Measurements from ENCODE around the gene MARK3. TPM values are rescaled to one million over a fixed set of nuclear protein-coding genes. Genes with fewer than 3 reads are reported as not detected.

Gene MARK3
- total RNA-seq, result 100 to 1,000 TPM in 1 of 2 donors, 10 to 100 TPM in 1; 87.2 to 147 TPM

DNA sequence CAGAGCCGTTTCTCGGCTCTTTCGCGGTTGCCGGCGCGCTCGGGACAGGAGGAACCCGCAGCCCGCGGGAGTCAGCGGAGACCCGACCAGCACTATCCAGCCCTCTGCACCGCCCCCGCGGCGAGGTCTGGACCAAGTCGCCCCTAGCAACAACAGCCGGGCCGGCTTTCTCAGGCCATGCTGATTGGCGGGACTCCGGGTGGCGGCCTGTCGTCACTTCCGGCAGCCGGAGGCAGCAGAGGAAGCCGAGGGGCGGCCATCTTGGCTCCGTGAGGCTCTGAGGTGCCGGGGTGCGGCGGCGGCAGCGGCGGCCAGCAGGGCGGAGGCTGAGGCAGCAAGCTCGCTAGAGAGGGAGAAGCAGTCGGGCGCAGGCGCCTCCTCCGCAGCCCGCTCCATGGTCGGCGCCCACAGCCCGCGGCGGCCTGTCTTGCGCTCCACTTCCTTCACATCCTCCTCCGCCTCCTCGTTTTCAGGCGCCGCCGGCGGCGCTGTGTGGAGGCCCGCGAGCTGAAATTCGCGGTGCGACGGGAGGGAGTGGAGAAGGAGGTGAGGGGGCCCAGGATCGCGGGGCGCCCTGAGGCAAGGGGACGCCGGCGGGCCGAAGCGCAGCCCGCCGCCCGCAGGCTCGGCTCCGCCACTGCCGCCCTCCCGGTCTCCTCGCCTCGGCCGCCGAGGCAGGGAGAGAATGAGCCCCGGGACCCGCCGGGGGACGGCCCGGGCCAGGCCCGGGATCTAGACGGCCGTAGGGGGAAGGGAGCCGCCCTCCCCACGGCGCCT is at the start of gene MARK3:
Gene MARK3, plus strand, starts transcription at position 264 of the 777 bp plus-strand sequence. CDS start 615 bp downstream, outside the sequence.
- H3K4me1 ChIP-seq, result peaks cover 26% of the 10 kb centered on the region
- WGBS, 2 donors, result 0% methylated on average over 84 of the region's 91 CpGs; no CpG with 5 or more reads in 1 of the 2 donors
- intact Hi-C loops (cut with DNase I), result no loop called here

DNA sequence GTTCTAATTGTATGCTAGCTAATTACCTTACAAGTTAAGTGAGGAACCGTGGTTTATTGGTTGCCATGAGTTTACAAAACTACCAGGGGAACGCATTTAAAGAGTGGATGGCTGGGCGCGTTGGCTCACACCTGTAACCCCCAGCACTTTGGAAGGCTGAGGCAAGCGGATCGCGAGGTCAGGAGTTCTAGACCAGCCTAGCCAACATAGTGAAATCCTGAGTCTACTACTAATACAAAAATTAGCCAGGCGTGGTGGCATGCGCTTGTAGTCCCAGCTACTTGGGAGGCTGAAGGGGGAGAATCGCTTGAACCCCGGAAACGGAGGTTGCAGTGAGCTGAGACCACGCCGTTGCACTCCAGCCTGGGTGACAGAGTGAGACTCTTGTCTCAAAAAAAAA is 49.0 kb upstream of the MARK3 start:
- Histone ChIP-seq H3K27ac (no peak overlapping the region), H3K36me3 (replicated peaks in 1 of 2; ENCODE audit: insufficient read depth in 1 of 2, low read depth in 2 of 2) (peaks cover 30 to 46% of the 10 kb centered on the region in 2 donors), H3K4me3 (no peak overlapping the region), H3K9me3 (no peaks in the 10 kb centered on the region), H3K4me1 (peaks cover 26% of the 10 kb centered on the region), H3K27me3 (no peaks in the 10 kb centered on the region)
- TF ChIP-seq, protein P1, sequence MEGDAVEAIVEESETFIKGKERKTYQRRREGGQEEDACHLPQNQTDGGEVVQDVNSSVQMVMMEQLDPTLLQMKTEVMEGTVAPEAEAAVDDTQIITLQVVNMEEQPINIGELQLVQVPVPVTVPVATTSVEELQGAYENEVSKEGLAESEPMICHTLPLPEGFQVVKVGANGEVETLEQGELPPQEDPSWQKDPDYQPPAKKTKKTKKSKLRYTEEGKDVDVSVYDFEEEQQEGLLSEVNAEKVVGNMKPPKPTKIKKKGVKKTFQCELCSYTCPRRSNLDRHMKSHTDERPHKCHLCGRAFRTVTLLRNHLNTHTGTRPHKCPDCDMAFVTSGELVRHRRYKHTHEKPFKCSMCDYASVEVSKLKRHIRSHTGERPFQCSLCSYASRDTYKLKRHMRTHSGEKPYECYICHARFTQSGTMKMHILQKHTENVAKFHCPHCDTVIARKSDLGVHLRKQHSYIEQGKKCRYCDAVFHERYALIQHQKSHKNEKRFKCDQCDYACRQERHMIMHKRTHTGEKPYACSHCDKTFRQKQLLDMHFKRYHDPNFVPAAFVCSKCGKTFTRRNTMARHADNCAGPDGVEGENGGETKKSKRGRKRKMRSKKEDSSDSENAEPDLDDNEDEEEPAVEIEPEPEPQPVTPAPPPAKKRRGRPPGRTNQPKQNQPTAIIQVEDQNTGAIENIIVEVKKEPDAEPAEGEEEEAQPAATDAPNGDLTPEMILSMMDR (IDR thresholded peaks at IDR 0.05), result no peak
- no peak for TF ChIP-seq POLR2A (IDR thresholded peaks at IDR 0.05)
- 90 to 91% methylated on average over 14 of the region's 14 CpGs for WGBS, 2 donors
- ATAC-seq (no peak), DNase-seq (no peak)
- intact Hi-C loops (cut with DNase I), result no loop called here

More for the DNA sequence above, at the start of gene MARK3:
- H3K9me3 ChIP-seq, result no peaks in the 10 kb centered on the region
- peak within 1 kb of the TSS; percentile 94 to 99 (median 98) for H3K27ac ChIP-seq
- peak within 1 kb of the TSS; percentile 55 to 93 for H3K4me3 ChIP-seq
- peak; percentile 97 to 98 (median 98) for DNase-seq
- H3K27me3 ChIP-seq, result no peaks in the 10 kb centered on the region
- ATAC-seq, result peak; percentile 97
- TF ChIP-seq, protein P1 (IDR thresholded peaks at IDR 0.05), result peak in 4 of 7 experiments; percentile 5 to 29 (median 18)
- TF ChIP-seq POLR2A (IDR thresholded peaks at IDR 0.05), result peak; percentile 80 to 89 (median 82)
- H3K36me3 ChIP-seq (replicated peaks in 1 of 2; ENCODE audit: insufficient read depth in 1 of 2, low read depth in 2 of 2), result no peaks in the 10 kb centered on the region

DNA sequence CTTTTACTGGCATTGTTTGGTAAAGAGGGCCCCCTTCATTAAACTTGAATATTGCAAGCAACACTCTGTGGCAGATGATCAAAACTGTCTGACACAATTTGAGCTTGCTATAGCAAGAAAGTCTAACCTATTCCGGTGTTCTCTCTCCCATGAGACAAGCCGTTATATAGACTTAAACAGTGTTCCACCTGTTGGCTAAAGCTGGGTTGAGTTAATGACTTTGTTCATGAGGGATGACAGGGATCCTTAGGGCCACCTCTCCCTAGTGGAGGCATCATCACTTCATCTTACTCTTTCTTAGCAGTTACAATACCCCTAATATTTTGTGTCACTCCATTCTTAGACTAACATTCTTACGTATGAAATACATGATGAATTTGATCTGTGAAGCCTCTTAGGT is 47.4 kb upstream of the MARK3 start:
- DNase-seq, result no peak
- Histone ChIP-seq H3K9me3 (no peaks in the 10 kb centered on the region), H3K27me3 (no peaks in the 10 kb centered on the region), H3K4me3 (no peak overlapping the region), H3K4me1 (peaks cover 25% of the 10 kb centered on the region), H3K36me3 (replicated peaks in 1 of 2; ENCODE audit: insufficient read depth in 1 of 2, low read depth in 2 of 2) (peaks cover 30 to 58% of the 10 kb centered on the region in 2 donors), H3K27ac (no peak overlapping the region)
- ATAC-seq, result no peak
- WGBS, 2 donors, result 72 to 89% methylated on average over 3 of the region's 3 CpGs
- TF ChIP-seq POLR2A (IDR thresholded peaks at IDR 0.05), result no peak
- TF ChIP-seq, protein P1 (IDR thresholded peaks at IDR 0.05), result no peak
- intact Hi-C loops (cut with DNase I), result no loop called here

DNA sequence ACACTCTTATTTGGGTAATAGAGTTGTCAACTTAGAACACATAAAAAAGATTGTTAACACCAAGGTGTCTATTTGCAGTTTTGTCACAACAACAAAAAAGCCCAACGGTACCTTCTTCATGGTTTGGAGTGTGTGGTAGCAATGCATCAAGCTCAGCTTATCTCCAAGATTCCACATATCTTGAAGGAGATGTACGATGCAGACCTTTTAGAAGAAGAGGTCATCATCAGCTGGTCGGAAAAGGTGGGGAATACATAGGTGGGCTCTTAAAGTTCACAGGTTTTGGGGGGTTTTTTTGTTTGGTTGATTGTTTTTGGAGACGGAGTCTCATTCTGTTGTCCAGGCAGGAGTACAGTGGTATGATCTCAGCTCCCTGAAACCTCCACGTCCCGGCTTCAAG is 45.7 kb upstream of the MARK3 start:
- Histone ChIP-seq H3K27ac (no peak overlapping the region), H3K36me3 (replicated peaks in 1 of 2; ENCODE audit: insufficient read depth in 1 of 2, low read depth in 2 of 2) (peaks cover 38 to 66% of the 10 kb centered on the region in 2 donors), H3K9me3 (no peaks in the 10 kb centered on the region), H3K4me1 (peaks cover 22% of the 10 kb centered on the region), H3K4me3 (no peak overlapping the region), H3K27me3 (no peaks in the 10 kb centered on the region)
- intact Hi-C loops (cut with DNase I), result no loop called here
- ATAC-seq, result no peak
- TF ChIP-seq POLR2A (IDR thresholded peaks at IDR 0.05), result no peak
- TF ChIP-seq, protein P1 (IDR thresholded peaks at IDR 0.05), result no peak
- WGBS, 2 donors, result 76 to 95% methylated on average over 6 of the region's 6 CpGs
- no peak for DNase-seq
